Right lobe of liver (tissue), 6 donors: ENCODE results near the gene SUGCT. TPM values are rescaled to one million over a fixed set of nuclear protein-coding genes. Genes with fewer than 3 reads are reported as not detected.
A peak's percentile ranks its signal among the peaks of the same experiment; 100 is the strongest.

Experiments
- ATAC-seq, 4 donors: fragments of 200-7000 bp; cut with Tn5 transposase; one replicate each; pipeline ENCODE4 v1.9.1; 2020; ENCODE audit warnings: mild to moderate bottlenecking in 4 of 4, moderate library complexity in 4 of 4
- DNase-seq, 3 donors: peaks; one replicate each; pipeline ENCODE4 v3.0.0-alpha.2; 2020
- H3K27ac ChIP-seq, 3 donors: fragments of 200-600 bp; one replicate each; pipeline ENCODE4 v1.8.0; 2022
- H3K27me3 ChIP-seq, 2 donors: fragments of 200-600 bp; one replicate each; pipeline ENCODE4 v1.8.0; 2022
- H3K36me3 ChIP-seq, 4 donors: fragments of 200-600 bp; sonication (generic) in 1 of 4; one replicate each; pipeline versions ENCODE4 v1.5.1 to v1.8.0; 2017 to 2022; ENCODE audit warnings: control low read depth in 1 of 4
- H3K4me1 ChIP-seq, 4 donors: fragments of 200-600 bp; sonication (generic) in 1 of 4; one replicate each; pipeline versions ENCODE4 v1.5.1 to v1.8.0; 2017 to 2022; ENCODE audit warnings: control low read depth in 1 of 4
- H3K4me3 ChIP-seq, 3 donors: fragments of 200-600 bp; one replicate each; pipeline ENCODE4 v1.8.0; 2022
- H3K9me3 ChIP-seq, 4 donors: fragments of 200-600 bp; sonication (generic) in 1 of 4; one replicate each; pipeline versions ENCODE4 v1.5.1 to v1.8.0; 2017 to 2022; ENCODE audit warnings: control low read depth in 1 of 4
- CTCF ChIP-seq, 4 donors: fragments of 200-600 bp in 3 of 4; fragments of 450-650 bp in 1 of 4; IDR thresholded peaks; one replicate each; pipeline versions ENCODE4 v1.5.1 to v1.8.0; 2016 to 2022; ENCODE audit warnings: antibody characterized with exemption in 4 of 4, mild to moderate bottlenecking in 2 of 4
- POLR2A ChIP-seq: fragments of 450-650 bp; IDR thresholded peaks from one replicate; pipeline ENCODE4 v1.6.1; 2017; ENCODE audit warnings: antibody characterized with exemption, mild to moderate bottlenecking
- WGBS: methylation state at CpG from one replicate; pipeline ENCODE4 v1.1.6; 2018; ENCODE audit warnings: low coverage, low lambda C conversion rate; ENCODE audit not compliant: insufficient coverage; ENCODE audit errors: missing lambda C conversion rate; 5-methylcytosine and 5-hydroxymethylcytosine counted together
- intact Hi-C, 2 donors: fragments of 100-400 bp; cut with DNase I; formaldehyde crosslinking; loops; one replicate each; pipeline versions ENCODE4 v1.11.2 to v1.14.1; 2022
- total RNA-seq, 6 experiments: library from RNA; depleted of rRNA in 2 of 6; stranded (reverse); fragments of >200 nt in 2 of 6; fragmentation: NEBNext Ultra II Directional in 3 of 6; extraction: Animal tissue kit (Norgen Biotek cat#: 25700) in 3 of 6; gene quantifications; one replicate each; pipeline versions ENCODE4 v1.1.0 to v1.2.4, GENCODE V29; 2016 to 2023
- donor health status: DM: no; HTN: yes; CAD: no.
- donor health status: DM: no; HTN: no; CAD: no.
- donor health status: DM: no; HTN: no; CAD: no.
- donor health status: DM: no; HTN: yes; CAD: no.
- donor health status: DM: no; HTN: yes; CAD: no.

SUGCT gene
- total RNA-seq, 6 experiments from 2014 or later: 10.1 to 21.0 (median 14.2) TPM

- intact Hi-C loops: no loop called here
- ATAC-seq: no peak
- 100% methylated on average over 2 of the region's 6 CpGs for WGBS
- Histone ChIP-seq H3K4me3 (no peak overlapping the region), H3K27ac (no peak overlapping the region), H3K27me3 (no peaks in the 10 kb centered on the region), H3K36me3 (no peaks in the 10 kb centered on the region), H3K9me3 (no peaks in the 10 kb centered on the region), H3K4me1 (peaks cover 0 to 12% (median 0%) of the 10 kb centered on the region in 4 donors)
- TF ChIP-seq POLR2A (no peak), CTCF (IDR thresholded peaks at IDR 0.05) (no peak)
- no peak for DNase-seq
Observed at GRCh38 chr7:40439686-40440085, 304.9 kb downstream of the SUGCT start.

DNA sequence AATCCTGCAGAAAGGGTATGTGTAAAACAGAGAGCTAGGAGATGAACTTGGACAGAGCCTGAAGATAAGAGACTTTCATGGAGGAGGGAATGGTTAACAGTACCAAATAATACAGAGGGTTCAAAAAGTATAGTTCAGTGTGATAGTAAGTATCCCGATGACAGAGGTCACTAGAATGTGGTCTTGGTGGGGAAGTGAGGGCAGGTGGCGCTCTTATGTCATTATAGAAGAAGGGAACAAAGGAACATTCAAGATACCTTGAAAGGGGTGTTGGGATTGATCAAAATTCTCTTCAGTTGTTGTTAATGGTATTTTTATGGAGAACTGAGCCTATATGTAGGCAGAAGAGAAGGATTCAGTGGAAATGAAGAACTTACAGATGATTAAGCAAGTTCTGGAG lies 312.5 kb downstream of the SUGCT start:
- ATAC-seq (peak in 1 of 4 donors; percentile 18), DNase-seq (no peak)
- no peak overlapping the region for H3K27ac ChIP-seq
- H3K9me3 ChIP-seq: no peaks in the 10 kb centered on the region
- peaks cover 0 to 5% (median 0%) of the 10 kb centered on the region in 4 donors for H3K4me1 ChIP-seq
- intact Hi-C loops: no loop called here
- TF ChIP-seq CTCF (IDR thresholded peaks at IDR 0.05) (no peak), POLR2A (no peak)
- H3K4me3 ChIP-seq: no peak overlapping the region
- no peaks in the 10 kb centered on the region for H3K27me3 ChIP-seq
- WGBS: 91% methylated on average over 2 of the region's 2 CpGs
- no peaks in the 10 kb centered on the region for H3K36me3 ChIP-seq

DNA sequence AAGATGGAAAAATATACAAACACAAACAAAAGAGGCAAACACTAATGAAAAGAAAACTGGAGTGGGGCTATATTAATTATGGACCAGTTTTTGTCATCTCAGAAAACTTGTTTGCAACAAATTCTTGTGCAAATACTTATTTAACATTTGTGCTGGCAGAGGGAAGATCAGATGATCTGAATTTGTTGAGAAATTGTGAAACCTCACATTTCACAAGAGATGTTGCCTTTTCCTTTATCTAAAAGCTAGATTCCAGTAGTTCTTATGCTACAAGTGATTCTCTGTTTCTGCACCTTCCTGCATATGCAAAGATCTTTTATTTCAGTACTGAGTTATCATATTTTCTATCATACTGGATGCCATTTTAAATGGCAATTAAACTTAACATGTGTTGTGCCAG lies 320.7 kb downstream of the SUGCT start:
- DNase-seq: no peak
- Histone ChIP-seq H3K4me3 (no peak overlapping the region), H3K27me3 (no peaks in the 10 kb centered on the region), H3K27ac (peak overlapping the region in 1 of 3 donors; percentile 18), H3K4me1 (peaks cover 0 to 23% (median 4%) of the 10 kb centered on the region in 4 donors), H3K36me3 (no peaks in the 10 kb centered on the region), H3K9me3 (no peaks in the 10 kb centered on the region)
- TF ChIP-seq CTCF (IDR thresholded peaks at IDR 0.05) (no peak), POLR2A (no peak)
- ATAC-seq: peak; percentile 60 to 89 (median 86)
- intact Hi-C loops: no loop called here

DNA sequence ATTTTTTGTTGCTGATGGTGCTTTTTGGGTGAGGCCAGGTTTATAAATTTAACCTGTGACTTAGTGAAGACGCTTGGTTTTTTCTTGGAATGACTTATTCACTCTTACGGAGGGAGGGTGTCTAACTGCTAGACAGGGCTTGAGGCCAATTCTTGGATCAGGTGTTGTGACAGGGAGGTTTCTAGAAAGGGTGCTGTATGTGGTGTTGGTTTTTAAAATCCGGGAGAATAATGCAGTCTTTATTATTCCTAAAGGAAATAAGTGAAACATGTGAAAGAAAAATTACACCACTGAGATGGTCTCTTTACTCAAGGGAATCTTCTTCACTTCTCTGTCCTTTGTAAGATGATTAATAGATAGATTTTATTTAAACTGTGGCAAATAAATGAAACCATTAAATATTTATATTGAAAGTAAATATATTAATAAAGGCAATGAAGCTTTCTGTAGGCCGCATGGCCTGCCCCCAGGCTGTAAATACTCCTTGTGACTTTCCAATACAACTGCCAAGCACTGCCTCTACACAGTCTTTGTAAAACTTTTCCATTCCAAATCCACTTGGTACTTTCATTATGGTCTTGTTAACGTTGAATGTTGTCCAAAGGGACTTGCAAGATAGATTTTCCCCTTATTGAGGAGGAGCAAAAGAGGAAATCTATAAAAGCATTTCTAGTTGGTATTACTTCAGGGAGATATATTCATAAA lies 323.1 kb downstream of the SUGCT start:
- no peaks in the 10 kb centered on the region for H3K36me3 ChIP-seq
- intact Hi-C loops: no loop called here
- H3K27ac ChIP-seq: no peak overlapping the region
- no peaks in the 10 kb centered on the region for H3K27me3 ChIP-seq
- 83% methylated on average over 5 of the region's 5 CpGs for WGBS
- DNase-seq: no peak
- ATAC-seq: no peak
- H3K4me1 ChIP-seq: peaks cover 0 to 26% (median 4%) of the 10 kb centered on the region in 4 donors
- H3K4me3 ChIP-seq: no peak overlapping the region
- TF ChIP-seq CTCF (IDR thresholded peaks at IDR 0.05): no peak
- TF ChIP-seq POLR2A: no peak
- no peaks in the 10 kb centered on the region for H3K9me3 ChIP-seq
